ENCODE results near the gene DLG2. TPM values are rescaled to one million over a fixed set of nuclear protein-coding genes. Genes with fewer than 3 reads are reported as not detected.
"Not testable (repeated sequence)": the region's sequence is repeated elsewhere in the genome, so short reads cannot be mapped to it uniquely, and the experiment has no call there.

Gene DLG2
- total RNA-seq, 1 donor from 2014 or later: 2.1 TPM

- H3K4me1 Mint-ChIP-seq: peaks cover 5% of the 10 kb centered on the region
- H3K9me3 Mint-ChIP-seq: peaks cover 4% of the 10 kb centered on the region
- DNase-seq (ENCODE audit: low read depth, low spot score): no peak
- H3K4me3 Mint-ChIP-seq: no peak overlapping the region
- no peaks in the 10 kb centered on the region for H3K27me3 Mint-ChIP-seq (ENCODE audit: low read depth)
- no peaks in the 10 kb centered on the region for H3K36me3 Mint-ChIP-seq (ENCODE audit: low read depth)
- no peak overlapping the region for H3K27ac Mint-ChIP-seq (ENCODE audit: unreplicated experiment)
- TF ChIP-seq, protein P1, sequence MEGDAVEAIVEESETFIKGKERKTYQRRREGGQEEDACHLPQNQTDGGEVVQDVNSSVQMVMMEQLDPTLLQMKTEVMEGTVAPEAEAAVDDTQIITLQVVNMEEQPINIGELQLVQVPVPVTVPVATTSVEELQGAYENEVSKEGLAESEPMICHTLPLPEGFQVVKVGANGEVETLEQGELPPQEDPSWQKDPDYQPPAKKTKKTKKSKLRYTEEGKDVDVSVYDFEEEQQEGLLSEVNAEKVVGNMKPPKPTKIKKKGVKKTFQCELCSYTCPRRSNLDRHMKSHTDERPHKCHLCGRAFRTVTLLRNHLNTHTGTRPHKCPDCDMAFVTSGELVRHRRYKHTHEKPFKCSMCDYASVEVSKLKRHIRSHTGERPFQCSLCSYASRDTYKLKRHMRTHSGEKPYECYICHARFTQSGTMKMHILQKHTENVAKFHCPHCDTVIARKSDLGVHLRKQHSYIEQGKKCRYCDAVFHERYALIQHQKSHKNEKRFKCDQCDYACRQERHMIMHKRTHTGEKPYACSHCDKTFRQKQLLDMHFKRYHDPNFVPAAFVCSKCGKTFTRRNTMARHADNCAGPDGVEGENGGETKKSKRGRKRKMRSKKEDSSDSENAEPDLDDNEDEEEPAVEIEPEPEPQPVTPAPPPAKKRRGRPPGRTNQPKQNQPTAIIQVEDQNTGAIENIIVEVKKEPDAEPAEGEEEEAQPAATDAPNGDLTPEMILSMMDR (conservative IDR thresholded peaks at IDR 0.05): no peak
Measured at GRCh38 chr11:84790849-84791427, 836.2 kb downstream of the DLG2 start.

DNA sequence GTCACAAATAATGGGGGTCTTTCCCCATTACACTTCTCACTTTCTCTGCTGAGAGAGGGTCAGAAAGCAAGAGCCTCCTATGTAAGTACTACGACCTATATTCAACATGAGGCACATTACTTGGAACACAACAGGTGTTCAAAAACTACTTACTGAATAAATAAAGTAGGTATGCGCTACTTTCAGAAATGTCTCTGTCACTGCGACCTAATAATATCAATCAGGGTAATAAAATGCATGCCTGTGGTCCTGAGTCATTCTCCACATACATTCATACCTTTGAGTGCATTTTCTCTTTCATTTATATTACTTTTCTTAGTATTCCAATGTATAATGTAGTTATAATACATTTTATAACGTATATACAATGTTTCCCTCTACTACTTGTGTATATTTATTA lies 838.9 kb downstream of the DLG2 start:
- Mint-ChIP-seq H3K27ac (ENCODE audit: unreplicated experiment) (no peak overlapping the region), H3K36me3 (ENCODE audit: low read depth) (no peaks in the 10 kb centered on the region), H3K4me1 (peaks cover 5% of the 10 kb centered on the region), H3K4me3 (no peak overlapping the region), H3K9me3 (peaks cover 4% of the 10 kb centered on the region), H3K27me3 (ENCODE audit: low read depth) (no peaks in the 10 kb centered on the region)
- TF ChIP-seq, protein P1 (conservative IDR thresholded peaks at IDR 0.05): no peak
- DNase-seq (ENCODE audit: low read depth, low spot score): no peak

- not testable (repeated sequence) for H3K36me3 Mint-ChIP-seq (ENCODE audit: low read depth); H3K9me3 Mint-ChIP-seq; H3K4me1 Mint-ChIP-seq; H3K27ac Mint-ChIP-seq (ENCODE audit: unreplicated experiment); H3K27me3 Mint-ChIP-seq (ENCODE audit: low read depth); DNase-seq (ENCODE audit: low read depth, low spot score); H3K4me3 Mint-ChIP-seq
Measured at GRCh38 chr11:84784158-84784557, 843.0 kb downstream of the DLG2 start.

- Mint-ChIP-seq H3K9me3 (no peaks in the 10 kb centered on the region), H3K36me3 (ENCODE audit: low read depth) (no peaks in the 10 kb centered on the region), H3K4me3 (no peak overlapping the region), H3K27ac (ENCODE audit: unreplicated experiment) (no peak overlapping the region), H3K4me1 (no peaks in the 10 kb centered on the region), H3K27me3 (ENCODE audit: low read depth) (no peaks in the 10 kb centered on the region)
- TF ChIP-seq, protein P1 (conservative IDR thresholded peaks at IDR 0.05): peak; percentile 70
- no peak for DNase-seq (ENCODE audit: low read depth, low spot score)
Measured at GRCh38 chr11:84780689-84781293, 846.4 kb downstream of the DLG2 start.

- Mint-ChIP-seq H3K4me1 (no peaks in the 10 kb centered on the region), H3K9me3 (no peaks in the 10 kb centered on the region), H3K27ac (ENCODE audit: unreplicated experiment) (no peak overlapping the region), H3K27me3 (ENCODE audit: low read depth) (no peaks in the 10 kb centered on the region), H3K4me3 (no peak overlapping the region), H3K36me3 (ENCODE audit: low read depth) (no peaks in the 10 kb centered on the region)
- DNase-seq (ENCODE audit: low read depth, low spot score): no peak
- TF ChIP-seq, protein P1 (conservative IDR thresholded peaks at IDR 0.05): no peak
Measured at GRCh38 chr11:84775503-84775902, 851.6 kb downstream of the DLG2 start.

DNA sequence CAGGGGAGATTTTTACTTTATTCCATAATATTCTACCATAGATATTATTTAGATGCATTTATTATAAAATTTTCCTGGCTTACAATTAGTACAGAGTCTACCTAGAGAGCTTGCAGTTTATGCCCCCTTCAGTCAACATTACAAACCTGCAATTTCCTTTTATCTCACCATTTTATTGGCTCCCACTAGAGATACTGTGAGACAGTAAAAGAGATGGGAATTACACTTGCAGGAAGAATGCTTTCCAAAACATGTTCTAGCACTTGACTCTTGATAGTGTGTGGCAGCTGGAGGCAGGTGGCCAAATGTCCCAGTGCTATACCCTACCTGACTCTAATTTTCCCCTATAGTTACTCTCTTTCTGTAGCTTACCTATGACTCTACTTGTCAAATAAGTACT lies 863.2 kb downstream of the DLG2 start:
- TF ChIP-seq, protein P1 (conservative IDR thresholded peaks at IDR 0.05): no peak
- H3K27ac Mint-ChIP-seq (ENCODE audit: unreplicated experiment): no peak overlapping the region
- DNase-seq (ENCODE audit: low read depth, low spot score): no peak
- H3K36me3 Mint-ChIP-seq (ENCODE audit: low read depth): no peaks in the 10 kb centered on the region
- H3K4me3 Mint-ChIP-seq: no peak overlapping the region
- H3K27me3 Mint-ChIP-seq (ENCODE audit: low read depth): no peaks in the 10 kb centered on the region
- peaks cover under 1% of the 10 kb centered on the region for H3K9me3 Mint-ChIP-seq
- no peaks in the 10 kb centered on the region for H3K4me1 Mint-ChIP-seq
